Fibroblast of skin of back (primary cell): ENCODE results near the gene NAP1L4.
A peak's percentile ranks its signal among the peaks of the same experiment; 100 is the strongest.

ENCODE experiments used
- DNase-seq: peaks from one replicate; pipeline ENCODE4 v3.0.0-alpha.2; 2013

Gene NAP1L4

GRCh38 chr11:2934021-2934550 lies 58.0 kb downstream of the NAP1L4 start:
- DNase-seq: no peak

GRCh38 chr11:2933375-2934020 lies 58.6 kb downstream of the NAP1L4 start:
- peak; percentile 86 for DNase-seq

- DNase-seq: peak; percentile 56
Observed at GRCh38 chr11:2932850-2933251, 59.3 kb downstream of the NAP1L4 start.

GRCh38 chr11:2931771-2932738 lies 60.1 kb downstream of the NAP1L4 start:
- DNase-seq: no peak

GRCh38 chr11:2931420-2931746 lies 60.7 kb downstream of the NAP1L4 start:
- DNase-seq: no peak

- peak; percentile 47 for DNase-seq
Observed at GRCh38 chr11:2930704-2931419, 61.3 kb downstream of the NAP1L4 start.

- DNase-seq: peak; percentile 77
Observed at GRCh38 chr11:2929950-2930703, 62.0 kb downstream of the NAP1L4 start.

GRCh38 chr11:2929531-2929949 lies 62.6 kb downstream of the NAP1L4 start:
- DNase-seq: peak; percentile 85

- DNase-seq: peak; percentile 69
Observed at GRCh38 chr11:2928605-2929530, 63.3 kb downstream of the NAP1L4 start, which contains the start of gene PHLDA2. TSS of gene PHLDA2 (minus strand) at chr11:2929420. CDS start at chr11:2929364, 56 bp downstream.

GRCh38 chr11:2927851-2928604 lies 64.1 kb downstream of the NAP1L4 start:
- DNase-seq: peak; percentile 58

- DNase-seq: no peak
Observed at GRCh38 chr11:2927121-2927800, 64.9 kb downstream of the NAP1L4 start.

GRCh38 chr11:2926611-2927051 lies 65.5 kb downstream of the NAP1L4 start:
- DNase-seq: no peak

GRCh38 chr11:2924821-2925675 lies 67.1 kb downstream of the NAP1L4 start:
- no peak for DNase-seq

- DNase-seq: no peak
Observed at GRCh38 chr11:2924381-2924780, 67.7 kb downstream of the NAP1L4 start.

GRCh38 chr11:2923446-2924375 lies 68.4 kb downstream of the NAP1L4 start:
- no peak for DNase-seq

- no peak for DNase-seq
Observed at GRCh38 chr11:2922655-2923054, 69.5 kb downstream of the NAP1L4 start.
